ENCODE data around the gene FLOT2.
"Not testable (repeated sequence)": the region's sequence is repeated elsewhere in the genome, so short reads cannot be mapped to it uniquely, and the experiment has no call there.

Gene FLOT2

DNA sequence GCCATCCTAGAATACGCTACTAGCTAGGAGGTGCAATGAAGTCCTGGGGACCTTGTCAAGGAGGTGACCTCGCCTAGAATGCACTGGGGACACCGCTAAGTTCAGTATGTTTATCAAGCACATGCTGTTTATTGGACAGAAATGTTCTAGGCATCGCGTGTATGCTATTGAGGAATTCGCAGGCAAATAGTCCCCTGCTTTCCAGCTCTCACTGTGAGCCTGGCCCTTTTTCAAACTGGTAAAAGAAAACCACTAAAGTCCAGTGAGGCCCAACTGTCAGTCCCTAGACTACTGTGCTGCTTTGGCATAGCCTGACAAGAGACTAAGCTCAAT lies 53.8 kb downstream of the FLOT2 start:
- DNase-seq (ENCODE audit: low read depth, low spot score), result no peak

DNA sequence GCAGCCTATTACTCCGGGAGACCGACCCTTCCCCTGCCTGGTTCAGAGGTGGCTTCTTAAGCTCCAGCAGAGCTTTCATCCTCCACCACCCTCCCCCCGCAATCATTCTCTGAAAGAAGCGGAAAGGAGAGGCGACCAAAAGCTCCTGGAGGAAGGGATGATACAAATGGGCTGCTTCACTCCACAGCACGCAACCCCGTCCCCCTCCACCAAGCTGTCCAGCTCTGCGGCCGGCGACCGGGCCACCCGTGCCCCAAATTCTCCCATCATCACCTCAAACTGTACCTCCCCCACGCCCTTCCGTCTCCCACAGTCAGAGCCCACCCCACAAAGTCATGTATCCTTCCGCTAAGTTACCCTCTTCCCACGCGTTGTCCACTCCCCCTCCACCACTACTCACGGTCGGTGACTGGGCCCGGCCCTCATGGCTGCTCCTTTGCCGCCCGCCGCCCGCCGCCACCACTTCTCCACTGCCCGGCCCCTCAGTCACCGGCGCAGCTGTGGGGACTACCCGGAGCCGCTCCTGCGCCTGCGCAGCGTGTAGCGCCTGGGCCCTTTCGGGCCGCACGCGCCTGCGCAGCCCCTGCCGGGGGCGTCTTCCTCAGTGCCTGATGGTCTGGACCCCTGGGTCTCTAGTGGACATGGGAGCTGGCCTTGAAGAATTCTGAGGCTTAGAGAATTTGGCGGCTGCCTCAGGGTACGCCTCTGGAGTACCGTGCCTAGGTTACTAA lies 55.1 kb downstream of the FLOT2 start, which contains the start of gene FAM222B:
FAM222B (minus strand) TSS at position 509 of the 731 bp plus-strand sequence. CDS start 76,123 bp downstream, outside the sequence.
- DNase-seq (ENCODE audit: low read depth, low spot score), result peak; percentile 41

DNA sequence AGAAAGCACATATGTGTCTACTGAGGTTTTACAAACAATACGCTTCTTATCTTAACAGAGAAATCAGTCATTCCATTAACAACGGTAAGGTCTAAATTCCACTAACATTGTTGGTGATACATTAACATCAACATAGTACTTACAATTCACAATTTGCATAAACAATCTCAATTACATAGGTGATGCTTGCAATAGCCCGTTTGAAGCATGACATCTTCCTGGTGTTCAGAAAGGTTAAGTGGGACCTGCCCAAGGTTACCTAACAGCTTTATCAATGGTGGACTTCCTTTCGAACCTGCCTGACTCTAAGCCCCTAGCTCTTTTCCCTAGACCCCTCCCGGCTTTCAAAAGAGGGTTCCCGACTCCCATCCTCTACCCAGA lies 55.6 kb downstream of the FLOT2 start:
- DNase-seq (ENCODE audit: low read depth, low spot score), result no peak

DNA sequence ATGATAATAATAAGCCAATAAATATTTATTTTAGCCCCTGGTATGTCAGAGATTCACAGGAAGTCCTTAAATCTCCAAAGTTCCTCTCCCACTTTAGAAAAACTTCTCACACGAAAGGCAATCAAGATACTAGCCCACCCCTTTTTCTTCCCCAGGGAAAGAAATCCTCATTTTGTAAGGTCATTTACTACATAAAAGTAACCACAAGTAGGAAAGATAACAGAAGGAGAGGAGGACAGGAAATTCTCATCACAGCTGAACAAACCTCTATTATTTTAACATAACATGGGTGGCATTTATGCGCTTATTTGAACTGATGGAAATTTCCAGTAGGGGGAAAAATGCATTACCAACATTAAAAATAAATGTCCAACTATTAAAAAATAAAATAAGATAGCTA lies 58.3 kb downstream of the FLOT2 start:
- DNase-seq (ENCODE audit: low read depth, low spot score), result peak; percentile 44

DNA sequence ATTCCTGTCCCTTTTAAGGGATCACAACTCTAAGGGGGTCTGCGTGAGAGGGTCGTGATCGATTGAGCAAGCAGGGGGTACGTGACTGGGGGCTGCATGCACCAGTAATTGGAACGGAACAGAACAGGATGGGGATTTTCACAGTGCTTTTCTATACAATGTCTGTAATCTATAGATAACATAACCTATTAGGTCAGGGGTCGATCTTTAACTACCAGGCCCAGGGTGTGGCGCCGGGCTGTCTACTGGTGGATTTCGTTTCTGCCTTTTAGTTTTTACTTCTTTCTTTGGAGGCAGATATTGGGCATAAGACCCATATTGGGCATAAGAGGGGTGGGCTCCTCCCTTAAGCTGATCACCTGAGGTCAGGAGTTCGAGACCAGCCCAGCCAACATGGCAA lies 61.0 kb downstream of the FLOT2 start:
- DNase-seq (ENCODE audit: low read depth, low spot score), result not testable (repeated sequence)

DNA sequence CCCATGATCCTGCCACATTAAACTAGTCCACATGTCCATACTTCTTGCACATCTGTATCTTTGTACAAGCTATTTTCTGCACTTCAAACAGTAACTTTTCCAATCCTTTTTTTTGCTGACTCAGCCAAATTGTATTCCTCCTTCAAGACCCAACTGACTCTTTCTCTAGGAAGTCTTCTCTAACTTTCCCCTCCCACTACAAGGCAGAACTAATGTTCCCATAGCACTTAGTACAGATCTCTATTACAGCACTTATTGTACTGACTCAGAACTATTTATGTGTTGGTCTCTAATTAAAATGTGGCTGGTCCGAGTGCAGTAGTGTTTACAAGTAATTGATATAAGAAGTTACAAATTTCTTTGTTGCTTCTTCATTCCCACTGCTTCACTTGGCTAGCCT lies 63.1 kb downstream of the FLOT2 start:
- DNase-seq (ENCODE audit: low read depth, low spot score), result no peak

Data from brain pericyte (primary cell).